Urinary bladder (tissue), 4 donors: ENCODE results near the gene SLX1A. TPM values are rescaled to one million over a fixed set of nuclear protein-coding genes. Genes with fewer than 3 reads are reported as not detected.
"Not testable (repeated sequence)": the region's sequence is repeated elsewhere in the genome, so short reads cannot be mapped to it uniquely, and the experiment has no call there.

Experiments
- DNase-seq: peaks from one replicate; pipeline ENCODE4 v3.0.0-alpha.2; 2015; ENCODE audit errors: extremely low spot score
- H3K27ac ChIP-seq: one replicate; pipeline ENCODE4 v1.5.1; 2013; ENCODE audit warnings: low read depth, mild to moderate bottlenecking, moderate library complexity
- H3K36me3 ChIP-seq: one replicate; pipeline ENCODE4 v1.6.1; 2013; ENCODE audit warnings: mild to moderate bottlenecking, moderate library complexity; ENCODE audit not compliant: insufficient read depth
- H3K4me1 ChIP-seq: one replicate; pipeline ENCODE4 v1.6.1; 2013; ENCODE audit warnings: mild to moderate bottlenecking, moderate library complexity; ENCODE audit not compliant: insufficient read depth
- H3K4me3 ChIP-seq: one replicate; pipeline ENCODE4 v1.5.1; 2013; ENCODE audit warnings: low read depth, low read length
- WGBS: extraction: QIAGEN DNeasy Blood & Tissue Kit; methylation state at CpG from one replicate; pipeline ENCODE4 v1.1.7; 2013; 5-methylcytosine and 5-hydroxymethylcytosine counted together
- polyA plus RNA-seq: library from polyadenylated mRNA; stranded (reverse); fragments of 200-250 nt; gene quantifications from one replicate; pipeline ENCODE4 v1.2.3, GENCODE V29; 2013
- small RNA-seq: library from RNA; depleted of rRNA; stranded (forward); fragments of <200 nt; gene quantifications from one replicate; pipeline ENCODE3, GENCODE V24; 2014
- total RNA-seq: library from RNA; depleted of rRNA; stranded (reverse); fragments of >200 nt; gene quantifications from one replicate; pipeline ENCODE4 v1.2.3, GENCODE V29; 2014
- donor health status: healthy with polysubstance abuse.
- donor health status: healthy.

The SLX1A gene
- total and polyA plus RNA-seq, 2 donors = 15.4 to 42.7 TPM

DNA sequence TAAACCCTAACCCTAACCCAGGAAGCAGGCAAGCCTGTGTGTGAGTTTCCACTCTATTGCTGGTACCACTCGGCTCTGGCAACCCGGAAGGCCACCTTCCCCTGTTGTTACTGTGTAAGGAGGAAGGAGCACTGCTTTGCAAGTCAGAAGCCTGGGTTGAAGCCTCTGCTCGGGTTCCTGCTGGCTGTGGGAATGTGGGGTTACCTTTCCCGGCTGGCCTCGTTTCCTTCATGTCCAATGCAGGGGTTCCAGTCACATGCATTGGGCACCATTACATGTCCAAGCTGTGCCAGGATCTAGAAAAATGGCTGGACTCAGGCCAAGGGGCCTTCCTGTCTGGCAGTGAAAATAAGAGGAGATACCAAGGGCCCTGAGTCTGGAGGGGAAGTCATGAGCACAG is 23.4 kb downstream of the SLX1A start:
- H3K27ac ChIP-seq, H3K4me1 ChIP-seq, H3K36me3 ChIP-seq, DNase-seq, H3K4me3 ChIP-seq: not testable (repeated sequence)
- WGBS = 69% methylated on average over 3 of the region's 5 CpGs

Small RNA genes within 50 kb of the gene (small RNA-seq; reads per million reads assigned to genes)
- not detected for gene AC106782.4

Other genes with a start within 250 kb of the SLX1A start
- 43.1 TPM for gene TMEM219, start 231.8 kb upstream of the SLX1A start, total RNA-seq
- 120 TPM for gene TMEM219, start 231.8 kb upstream of the SLX1A start, polyA plus RNA-seq
- gene TAOK2, start 220.0 kb upstream of the SLX1A start, total RNA-seq = 35.6 TPM
- 37.9 TPM for gene TAOK2, start 220.0 kb upstream of the SLX1A start, polyA plus RNA-seq
- 8.4 TPM for gene HIRIP3, start 198.3 kb upstream of the SLX1A start, total RNA-seq
- gene HIRIP3, start 198.3 kb upstream of the SLX1A start, polyA plus RNA-seq = 27.2 TPM
- gene INO80E, start 197.6 kb upstream of the SLX1A start, total RNA-seq = 22.3 TPM
- 82.3 TPM for gene INO80E, start 197.6 kb upstream of the SLX1A start, polyA plus RNA-seq
- 0.32 TPM for gene DOC2A, start 182.8 kb upstream of the SLX1A start, total RNA-seq
- 0.53 TPM for gene DOC2A, start 182.8 kb upstream of the SLX1A start, polyA plus RNA-seq
- not detected for gene C16orf92, start 170.7 kb upstream of the SLX1A start, total RNA-seq
- gene C16orf92, start 170.7 kb upstream of the SLX1A start, polyA plus RNA-seq = not detected
- gene TLCD3B, start 162.6 kb upstream of the SLX1A start, total RNA-seq = 0.32 TPM
- gene TLCD3B, start 162.6 kb upstream of the SLX1A start, polyA plus RNA-seq = 0.22 TPM
- gene ALDOA, start 128.1 kb upstream of the SLX1A start, total RNA-seq = 126 TPM
- 1,530 TPM for gene ALDOA, start 128.1 kb upstream of the SLX1A start, polyA plus RNA-seq
- 56.2 TPM for gene PPP4C, start 117.9 kb upstream of the SLX1A start, total RNA-seq
- 93.8 TPM for gene PPP4C, start 117.9 kb upstream of the SLX1A start, polyA plus RNA-seq
- 0.79 TPM for gene TBX6, start 102.0 kb upstream of the SLX1A start, total RNA-seq
- gene TBX6, start 102.0 kb upstream of the SLX1A start, polyA plus RNA-seq = 2.2 TPM
- 16.5 TPM for gene YPEL3, start 97.7 kb upstream of the SLX1A start, total RNA-seq
- 117 TPM for gene YPEL3, start 97.7 kb upstream of the SLX1A start, polyA plus RNA-seq
- 4.6 TPM for gene GDPD3, start 80.3 kb upstream of the SLX1A start, total RNA-seq
- 5.1 TPM for gene GDPD3, start 80.3 kb upstream of the SLX1A start, polyA plus RNA-seq
- 14.6 TPM for gene MAPK3, start 70.7 kb upstream of the SLX1A start, total RNA-seq
- 120 TPM for gene MAPK3, start 70.7 kb upstream of the SLX1A start, polyA plus RNA-seq
- gene CORO1A, start 10.3 kb upstream of the SLX1A start, total RNA-seq = 9.6 TPM
- 37.2 TPM for gene CORO1A, start 10.3 kb upstream of the SLX1A start, polyA plus RNA-seq
- gene BOLA2B, start 209 bp upstream of the SLX1A start, total RNA-seq = 10.2 TPM
- 97.5 TPM for gene BOLA2B, start 209 bp upstream of the SLX1A start, polyA plus RNA-seq
- gene SULT1A3, start 5.4 kb downstream of the SLX1A start, total RNA-seq = 3.2 TPM
- gene SULT1A3, start 5.4 kb downstream of the SLX1A start, polyA plus RNA-seq = 7.5 TPM
- 3.8 TPM for gene NPIPB13, start 54.6 kb downstream of the SLX1A start, total RNA-seq
- 3.7 TPM for gene NPIPB13, start 54.6 kb downstream of the SLX1A start, polyA plus RNA-seq
- gene CD2BP2, start 161.4 kb downstream of the SLX1A start, total RNA-seq = 20.0 TPM
- gene CD2BP2, start 161.4 kb downstream of the SLX1A start, polyA plus RNA-seq = 50.2 TPM
- gene TBC1D10B, start 176.6 kb downstream of the SLX1A start, total RNA-seq = 18.9 TPM
- 29.5 TPM for gene TBC1D10B, start 176.6 kb downstream of the SLX1A start, polyA plus RNA-seq
- 165 TPM for gene MYL11, start 180.9 kb downstream of the SLX1A start, total RNA-seq
- gene MYL11, start 180.9 kb downstream of the SLX1A start, polyA plus RNA-seq = 1.4 TPM
- gene SEPTIN1, start 188.7 kb downstream of the SLX1A start, total RNA-seq = 0.37 TPM
- gene SEPTIN1, start 188.7 kb downstream of the SLX1A start, polyA plus RNA-seq = 3.5 TPM
- gene ZNF48, start 201.5 kb downstream of the SLX1A start, total RNA-seq = 6.7 TPM
- 10.2 TPM for gene ZNF48, start 201.5 kb downstream of the SLX1A start, polyA plus RNA-seq
- gene ZNF771, start 213.7 kb downstream of the SLX1A start, total RNA-seq = 5.2 TPM
- gene ZNF771, start 213.7 kb downstream of the SLX1A start, polyA plus RNA-seq = 18.6 TPM
- 8.0 TPM for gene DCTPP1, start 236.2 kb downstream of the SLX1A start, total RNA-seq
- gene DCTPP1, start 236.2 kb downstream of the SLX1A start, polyA plus RNA-seq = 36.7 TPM